ENCODE measurements around the gene SKOR1.

SKOR1 gene

DNA sequence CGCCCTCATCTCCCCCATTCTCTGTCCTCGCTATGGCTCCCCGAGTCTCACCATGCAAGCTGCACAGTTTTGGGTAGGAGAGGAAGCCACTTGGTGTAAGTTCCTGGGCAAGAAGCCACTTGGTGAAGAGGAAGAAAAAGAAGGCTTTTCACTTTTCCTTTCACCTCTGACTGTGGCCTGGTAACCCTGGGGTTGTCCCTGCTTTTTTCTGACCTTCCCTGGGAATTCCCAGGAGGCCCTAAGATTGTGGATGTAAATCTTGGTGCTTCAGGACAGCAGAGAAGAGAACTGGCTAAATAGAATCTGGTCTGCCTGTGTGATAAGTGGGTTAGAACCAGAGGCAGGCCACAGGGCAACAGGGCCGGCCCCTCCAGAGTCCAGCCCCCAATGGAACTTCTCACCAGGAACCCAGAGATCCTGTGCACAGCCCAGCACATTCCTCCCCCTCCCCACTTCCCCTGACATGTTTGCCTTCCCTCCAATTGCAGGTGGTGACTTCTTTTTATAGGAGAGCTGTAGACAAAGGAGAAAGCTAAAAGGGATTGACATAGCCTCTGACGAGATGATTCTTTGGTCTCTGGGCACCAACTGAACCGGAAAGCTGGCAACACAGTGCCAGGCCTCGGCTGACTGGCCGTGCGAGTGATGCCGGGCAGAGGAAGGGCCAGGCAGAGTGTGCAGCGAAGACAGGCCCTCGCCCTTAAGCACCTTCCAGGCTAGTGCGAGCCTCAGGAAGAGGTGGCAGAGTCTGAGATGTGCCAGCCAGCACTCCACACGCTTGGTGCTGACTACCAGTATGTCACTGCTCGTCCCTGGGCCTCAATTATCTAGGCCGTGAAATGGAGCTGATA lies 19.4 kb upstream of the SKOR1 start:
- Mint-ChIP-seq H3K27me3 (no peaks in the 10 kb centered on the region), H3K27ac (no peak overlapping the region), H3K9me3 (no peaks in the 10 kb centered on the region), H3K4me1 (no peaks in the 10 kb centered on the region), H3K36me3 (peaks cover 3% of the 10 kb centered on the region), H3K4me3 (no peak overlapping the region)

DNA sequence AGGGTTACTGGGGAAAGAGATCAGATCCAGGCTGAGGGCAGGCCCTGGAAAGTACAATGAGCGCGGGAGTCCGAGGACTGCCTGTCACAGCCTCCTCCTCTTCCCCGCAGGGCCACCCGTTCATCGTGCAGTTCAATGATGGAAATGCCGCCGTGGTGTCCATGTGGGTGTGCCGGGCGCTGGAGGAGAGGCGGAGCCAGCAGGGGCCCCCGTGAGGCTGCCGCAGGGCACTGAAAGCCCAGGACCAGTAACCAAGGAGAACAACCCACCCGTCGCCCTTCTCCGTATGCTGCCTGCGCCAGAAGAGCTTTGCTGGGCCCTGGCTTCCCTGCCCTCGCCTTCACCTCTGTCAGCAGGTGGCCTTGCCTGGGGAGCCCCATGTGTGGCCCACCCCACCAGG lies 18.8 kb upstream of the SKOR1 start:
- no peaks in the 10 kb centered on the region for H3K27me3 Mint-ChIP-seq
- H3K4me1 Mint-ChIP-seq: no peaks in the 10 kb centered on the region
- no peaks in the 10 kb centered on the region for H3K9me3 Mint-ChIP-seq
- H3K36me3 Mint-ChIP-seq: peaks cover 3% of the 10 kb centered on the region
- no peak overlapping the region for H3K27ac Mint-ChIP-seq
- H3K4me3 Mint-ChIP-seq: no peak overlapping the region

DNA sequence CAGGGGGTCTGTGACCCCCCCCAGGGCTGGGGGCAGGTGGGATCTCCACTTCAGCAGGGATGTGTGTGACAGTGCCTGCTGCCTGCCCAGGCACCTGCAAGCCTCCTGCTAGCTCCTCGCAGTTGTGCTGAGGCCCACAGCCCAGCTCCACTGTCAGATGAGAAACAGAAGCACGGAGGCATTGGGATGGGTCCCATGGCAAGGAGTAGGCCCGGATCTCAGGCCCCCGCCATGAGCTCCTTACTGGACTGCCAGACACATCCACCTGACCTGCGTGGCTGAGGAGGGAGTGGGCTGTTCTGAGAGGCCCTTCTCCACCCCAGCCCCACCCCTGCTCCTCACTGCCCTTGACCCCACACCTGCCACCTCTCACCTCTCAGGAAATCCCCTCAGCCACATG lies 18.2 kb upstream of the SKOR1 start:
- no peaks in the 10 kb centered on the region for H3K9me3 Mint-ChIP-seq
- H3K36me3 Mint-ChIP-seq: peaks cover 3% of the 10 kb centered on the region
- no peaks in the 10 kb centered on the region for H3K27me3 Mint-ChIP-seq
- H3K4me1 Mint-ChIP-seq: no peaks in the 10 kb centered on the region
- H3K27ac Mint-ChIP-seq: no peak overlapping the region
- no peak overlapping the region for H3K4me3 Mint-ChIP-seq

DNA sequence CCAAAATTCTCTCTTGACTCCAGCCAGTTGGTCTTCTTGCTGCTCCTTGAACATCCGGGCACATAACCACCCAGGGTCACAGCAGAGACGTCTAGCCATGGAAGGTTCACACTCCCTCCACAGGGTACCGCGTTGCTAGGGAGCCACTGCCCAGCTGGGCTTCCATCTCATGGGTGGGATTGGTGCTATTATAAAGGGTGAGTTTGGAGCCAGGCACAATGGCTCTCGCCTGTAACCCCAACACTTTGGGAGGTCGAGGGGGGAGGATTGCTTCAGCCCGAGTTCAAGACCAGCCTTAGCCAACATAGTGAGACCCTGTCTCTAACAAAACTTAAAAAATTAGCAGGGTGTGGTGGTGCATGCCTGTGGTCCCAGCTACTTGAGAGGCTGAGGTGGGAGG lies 17.5 kb upstream of the SKOR1 start:
- H3K27ac Mint-ChIP-seq: no peak overlapping the region
- no peaks in the 10 kb centered on the region for H3K9me3 Mint-ChIP-seq
- H3K4me3 Mint-ChIP-seq: no peak overlapping the region
- H3K27me3 Mint-ChIP-seq: no peaks in the 10 kb centered on the region
- peaks cover 3% of the 10 kb centered on the region for H3K36me3 Mint-ChIP-seq
- H3K4me1 Mint-ChIP-seq: no peaks in the 10 kb centered on the region

DNA sequence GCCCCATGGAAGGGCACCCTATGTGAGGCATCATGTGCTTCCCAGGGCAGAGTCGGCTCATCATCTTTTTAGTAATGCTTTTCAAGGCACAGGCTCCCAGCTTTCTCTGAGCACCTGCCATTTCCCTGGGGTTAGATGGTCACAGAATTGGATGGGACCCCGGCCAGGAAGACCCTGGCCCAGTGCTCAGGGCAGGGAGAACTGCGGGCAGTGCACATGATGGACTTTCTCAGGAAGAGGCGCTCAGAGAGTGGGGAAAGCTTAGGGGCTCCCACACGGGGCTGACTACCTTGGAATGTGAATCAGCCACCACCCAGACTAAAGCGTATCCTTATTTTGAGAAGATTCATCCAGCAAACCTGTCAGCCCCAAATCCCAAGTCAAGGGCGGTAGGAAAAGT lies 16.5 kb upstream of the SKOR1 start:
- Mint-ChIP-seq H3K27me3 (no peaks in the 10 kb centered on the region), H3K27ac (no peak overlapping the region), H3K4me1 (no peaks in the 10 kb centered on the region), H3K4me3 (no peak overlapping the region), H3K36me3 (peaks cover 3% of the 10 kb centered on the region), H3K9me3 (no peaks in the 10 kb centered on the region)

DNA sequence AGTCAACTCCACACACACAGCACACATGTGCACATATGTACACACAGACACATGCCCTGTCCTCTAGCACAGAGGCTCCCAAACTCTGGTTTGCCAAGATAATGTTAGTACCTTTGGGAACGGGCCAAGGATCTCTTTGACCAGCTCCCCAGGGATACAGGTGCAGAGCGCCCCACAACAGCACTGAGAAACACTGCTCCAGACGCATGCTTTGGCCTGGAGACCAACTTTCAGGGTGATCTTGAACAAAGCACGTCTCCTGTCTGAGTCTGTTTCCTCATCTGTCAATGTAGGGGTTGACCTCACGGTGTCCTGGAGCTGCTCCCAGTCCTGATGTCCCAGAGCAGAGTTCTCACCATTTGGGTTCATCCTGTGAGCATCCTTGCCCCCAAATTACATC lies 15.9 kb upstream of the SKOR1 start:
- H3K36me3 Mint-ChIP-seq: peaks cover 3% of the 10 kb centered on the region
- no peak overlapping the region for H3K4me3 Mint-ChIP-seq
- H3K9me3 Mint-ChIP-seq: no peaks in the 10 kb centered on the region
- no peaks in the 10 kb centered on the region for H3K27me3 Mint-ChIP-seq
- H3K27ac Mint-ChIP-seq: no peak overlapping the region
- H3K4me1 Mint-ChIP-seq: no peaks in the 10 kb centered on the region

DNA sequence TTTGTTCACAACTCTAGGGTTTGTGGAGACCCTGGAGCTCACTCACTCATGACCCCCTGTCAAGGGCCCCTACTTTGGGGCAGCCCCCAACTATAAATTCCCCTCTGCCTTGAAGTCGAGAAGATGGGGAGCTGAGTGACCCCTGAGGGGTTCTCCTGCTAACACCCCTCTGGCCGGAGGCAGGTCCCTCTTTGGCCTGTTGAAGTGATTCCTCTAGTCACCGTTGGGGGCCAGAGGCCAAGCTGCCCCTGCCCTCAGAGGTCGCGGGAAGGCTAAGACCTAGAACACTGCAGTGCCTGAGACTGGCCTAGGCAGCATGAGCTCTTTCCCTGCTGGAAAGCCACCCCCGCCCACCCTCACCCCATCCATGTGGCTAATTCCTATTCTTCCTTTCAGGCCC lies 15.4 kb upstream of the SKOR1 start:
- Mint-ChIP-seq H3K4me3 (no peak overlapping the region), H3K27me3 (no peaks in the 10 kb centered on the region), H3K9me3 (no peaks in the 10 kb centered on the region), H3K4me1 (no peaks in the 10 kb centered on the region), H3K27ac (no peak overlapping the region), H3K36me3 (peaks cover 3% of the 10 kb centered on the region)

DNA sequence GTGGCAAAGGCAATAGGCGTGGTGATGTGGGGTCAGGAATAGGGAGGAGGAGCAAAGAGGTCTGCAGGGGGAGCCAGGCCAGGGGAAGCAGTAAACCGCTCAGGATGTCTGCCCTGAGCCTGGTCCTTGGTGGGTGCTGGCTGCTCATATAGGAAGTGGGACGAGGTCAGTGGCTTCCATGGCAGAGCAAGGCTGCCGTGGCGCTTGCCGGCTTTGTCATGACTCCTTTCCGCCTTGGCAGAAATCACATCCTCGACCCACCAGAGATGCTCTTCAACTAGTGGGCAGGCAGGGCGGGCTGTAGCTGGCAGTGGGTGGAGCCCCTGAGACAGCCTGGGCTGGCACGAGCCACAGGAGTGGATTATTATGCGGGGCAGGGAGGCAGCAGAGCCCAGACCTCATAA lies 13.1 kb upstream of the SKOR1 start:
- Mint-ChIP-seq H3K4me1 (no peaks in the 10 kb centered on the region), H3K9me3 (no peaks in the 10 kb centered on the region), H3K36me3 (peaks cover 8% of the 10 kb centered on the region), H3K4me3 (no peak overlapping the region), H3K27ac (no peak overlapping the region), H3K27me3 (peaks cover 8% of the 10 kb centered on the region)

DNA sequence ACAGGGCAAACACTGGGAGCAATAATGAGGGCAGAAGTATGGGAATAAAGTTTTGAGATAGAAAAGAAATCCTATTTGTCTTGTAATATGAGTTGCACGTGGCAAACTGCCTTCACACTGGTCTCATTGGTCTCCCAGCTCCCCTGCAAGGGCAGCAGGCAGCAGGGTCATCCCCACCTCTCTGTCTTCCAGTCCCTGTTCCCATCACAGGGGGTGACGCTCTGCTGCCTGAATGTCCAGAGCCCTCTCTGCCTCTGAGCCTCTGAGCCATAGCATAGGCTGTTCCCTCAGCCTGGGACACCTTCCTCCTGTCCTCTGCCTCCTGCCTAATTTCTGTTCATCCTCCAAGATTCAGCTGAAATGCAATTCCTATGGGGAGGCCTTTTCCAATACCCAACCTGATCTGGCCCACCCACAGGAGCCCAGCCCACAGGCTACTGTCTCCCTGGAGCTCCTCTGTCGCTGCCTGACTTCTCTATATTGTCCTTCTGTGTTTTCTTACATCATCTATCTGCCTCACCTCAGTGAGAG lies 12.1 kb upstream of the SKOR1 start:
- no peaks in the 10 kb centered on the region for H3K4me1 Mint-ChIP-seq
- no peak overlapping the region for H3K27ac Mint-ChIP-seq
- no peak overlapping the region for H3K4me3 Mint-ChIP-seq
- H3K36me3 Mint-ChIP-seq: peaks cover 8% of the 10 kb centered on the region
- H3K27me3 Mint-ChIP-seq: peaks cover 11% of the 10 kb centered on the region
- H3K9me3 Mint-ChIP-seq: no peaks in the 10 kb centered on the region

DNA sequence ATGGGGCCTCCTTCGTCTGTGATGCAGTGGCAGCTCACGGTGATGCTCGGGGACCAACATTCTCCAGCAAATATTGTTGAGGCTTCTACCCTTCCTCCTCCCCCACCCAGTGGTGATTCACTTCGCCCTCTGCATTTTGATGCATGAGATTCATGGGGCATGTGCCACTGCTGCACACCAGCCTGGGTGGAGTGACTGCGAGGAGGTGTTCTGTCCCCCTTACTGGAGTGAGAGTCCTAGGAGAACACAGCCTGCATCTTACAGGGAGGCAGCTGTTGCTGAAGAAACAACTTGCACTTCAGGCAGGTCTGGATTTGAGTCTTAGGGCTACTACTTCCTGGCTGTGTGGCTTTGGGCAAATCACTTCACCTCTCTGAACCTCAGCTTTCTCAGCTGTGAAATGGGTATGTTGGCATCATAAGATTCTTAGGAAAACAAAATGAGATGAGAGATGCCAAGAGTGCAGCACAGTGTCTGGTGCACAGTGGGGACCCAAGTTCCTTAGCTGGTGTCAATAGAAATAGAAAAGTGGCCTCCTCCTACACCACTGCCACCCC lies 10.2 kb upstream of the SKOR1 start:
- Mint-ChIP-seq H3K4me1 (no peaks in the 10 kb centered on the region), H3K36me3 (peaks cover 5% of the 10 kb centered on the region), H3K9me3 (no peaks in the 10 kb centered on the region), H3K4me3 (no peak overlapping the region), H3K27me3 (peaks cover 21% of the 10 kb centered on the region), H3K27ac (no peak overlapping the region)

DNA sequence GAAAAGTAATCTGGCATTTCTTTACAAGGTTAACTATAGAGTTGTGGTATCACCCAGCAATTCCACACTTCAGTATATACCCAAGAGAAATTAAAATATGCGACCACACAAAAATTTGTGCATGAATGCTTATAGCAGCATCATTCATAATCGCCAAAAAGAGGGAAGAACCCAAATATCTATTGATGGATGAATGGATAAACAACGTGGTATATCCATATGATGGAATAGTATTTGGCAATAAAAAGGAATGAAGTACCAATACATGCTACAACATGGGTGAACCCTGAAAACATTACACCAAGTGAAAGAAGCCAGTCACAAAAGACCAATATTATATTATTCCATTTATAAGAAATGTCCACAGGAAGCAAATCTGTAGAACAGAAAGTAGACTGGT lies 8.6 kb upstream of the SKOR1 start:
- Mint-ChIP-seq H3K4me3 (no peak overlapping the region), H3K27ac (no peak overlapping the region), H3K4me1 (peaks cover 4% of the 10 kb centered on the region), H3K9me3 (no peaks in the 10 kb centered on the region), H3K36me3 (peaks cover 5% of the 10 kb centered on the region), H3K27me3 (peaks cover 34% of the 10 kb centered on the region)

DNA sequence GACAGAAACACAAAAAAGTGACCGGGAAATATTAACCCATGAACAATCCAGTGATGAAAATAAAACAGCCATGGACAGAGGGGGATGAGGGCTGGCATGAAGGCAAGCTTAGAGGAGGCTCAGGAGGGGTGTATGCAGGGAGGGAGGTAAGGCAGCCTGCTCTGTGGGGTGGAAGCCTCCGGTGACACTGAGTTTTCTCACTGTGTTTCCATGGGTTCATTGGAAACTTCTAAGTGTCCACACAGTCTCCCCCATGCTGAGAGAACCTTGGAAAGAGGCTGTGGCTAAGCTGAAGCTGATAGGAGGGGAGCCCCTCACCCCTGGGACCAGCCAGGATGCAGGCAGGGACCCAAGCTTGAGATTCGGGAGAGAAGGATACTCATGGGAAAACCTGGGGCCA lies 6.8 kb upstream of the SKOR1 start:
- no peaks in the 10 kb centered on the region for H3K9me3 Mint-ChIP-seq
- peaks cover 6% of the 10 kb centered on the region for H3K36me3 Mint-ChIP-seq
- no peak overlapping the region for H3K4me3 Mint-ChIP-seq
- H3K4me1 Mint-ChIP-seq: peaks cover 17% of the 10 kb centered on the region
- H3K27me3 Mint-ChIP-seq: peaks cover 44% of the 10 kb centered on the region
- no peak overlapping the region for H3K27ac Mint-ChIP-seq

DNA sequence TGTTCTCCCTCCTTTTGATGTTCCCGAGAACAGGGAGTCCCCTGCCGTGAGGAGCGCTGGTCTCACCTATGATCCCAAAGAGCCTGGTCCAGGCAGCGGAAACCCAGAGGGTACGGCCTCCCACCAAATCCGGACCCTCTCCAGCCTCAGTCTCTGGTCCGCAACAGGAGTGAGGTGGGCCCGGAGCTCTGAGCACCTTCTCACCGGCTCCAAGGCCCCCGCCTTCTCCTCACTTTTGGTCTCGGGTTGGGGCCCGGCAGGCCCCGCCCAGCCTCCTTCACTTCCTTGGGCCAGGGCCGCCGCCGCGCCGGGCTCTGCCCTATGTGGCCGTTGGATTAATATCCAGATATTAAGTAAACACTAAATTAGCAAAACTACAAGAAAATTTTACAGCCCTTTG lies 5.7 kb upstream of the SKOR1 start:
- H3K27me3 Mint-ChIP-seq: peaks cover 54% of the 10 kb centered on the region
- peaks cover 6% of the 10 kb centered on the region for H3K36me3 Mint-ChIP-seq
- H3K27ac Mint-ChIP-seq: no peak overlapping the region
- no peaks in the 10 kb centered on the region for H3K9me3 Mint-ChIP-seq
- no peak overlapping the region for H3K4me3 Mint-ChIP-seq
- peaks cover 26% of the 10 kb centered on the region for H3K4me1 Mint-ChIP-seq

DNA sequence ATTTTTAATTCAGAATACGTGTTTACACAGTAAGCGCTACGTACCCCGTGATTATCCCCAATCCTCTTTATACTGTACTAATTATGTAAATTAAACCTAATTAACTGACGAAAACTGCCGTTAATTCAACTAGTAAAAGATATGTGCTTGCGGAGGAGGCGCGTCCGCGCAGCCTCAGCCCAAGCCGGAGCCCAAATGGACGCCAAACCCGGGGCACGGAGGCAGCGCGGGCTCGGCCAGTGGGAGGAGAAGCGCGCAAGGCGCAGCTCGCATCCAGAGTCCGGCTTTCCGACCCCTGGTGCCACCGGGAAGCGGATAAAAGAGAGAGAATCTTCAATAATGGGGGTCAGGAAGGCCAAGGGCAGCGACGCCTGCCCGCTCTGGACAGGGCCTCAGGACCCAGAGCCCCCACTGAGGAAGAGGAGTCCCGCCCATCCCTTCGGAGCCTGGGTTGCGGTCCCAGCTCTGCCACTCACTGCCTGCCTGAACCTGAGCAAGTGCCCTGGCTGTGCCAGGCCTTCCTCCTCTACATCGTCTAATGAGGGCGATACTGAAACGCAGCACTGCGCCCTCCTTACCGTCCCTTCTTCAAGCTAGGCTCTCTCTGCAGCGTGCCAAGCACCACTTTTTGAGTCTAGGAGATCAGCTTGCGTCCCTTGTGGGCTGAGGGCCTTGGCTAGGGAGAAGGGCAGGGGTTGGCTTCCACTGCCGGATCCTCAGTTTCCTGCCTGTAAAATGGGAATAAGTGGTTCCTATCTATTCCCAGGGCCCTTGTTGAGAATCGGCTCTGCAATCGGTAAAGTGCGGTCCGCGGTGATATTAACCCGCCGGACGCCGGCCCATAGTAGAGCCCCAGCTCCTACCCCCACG lies 5.0 kb upstream of the SKOR1 start:
- Mint-ChIP-seq H3K9me3 (no peaks in the 10 kb centered on the region), H3K36me3 (peaks cover 6% of the 10 kb centered on the region), H3K27ac (peak overlapping the region; percentile 79), H3K27me3 (peaks cover 57% of the 10 kb centered on the region), H3K4me3 (no peak overlapping the region), H3K4me1 (peaks cover 26% of the 10 kb centered on the region)

DNA sequence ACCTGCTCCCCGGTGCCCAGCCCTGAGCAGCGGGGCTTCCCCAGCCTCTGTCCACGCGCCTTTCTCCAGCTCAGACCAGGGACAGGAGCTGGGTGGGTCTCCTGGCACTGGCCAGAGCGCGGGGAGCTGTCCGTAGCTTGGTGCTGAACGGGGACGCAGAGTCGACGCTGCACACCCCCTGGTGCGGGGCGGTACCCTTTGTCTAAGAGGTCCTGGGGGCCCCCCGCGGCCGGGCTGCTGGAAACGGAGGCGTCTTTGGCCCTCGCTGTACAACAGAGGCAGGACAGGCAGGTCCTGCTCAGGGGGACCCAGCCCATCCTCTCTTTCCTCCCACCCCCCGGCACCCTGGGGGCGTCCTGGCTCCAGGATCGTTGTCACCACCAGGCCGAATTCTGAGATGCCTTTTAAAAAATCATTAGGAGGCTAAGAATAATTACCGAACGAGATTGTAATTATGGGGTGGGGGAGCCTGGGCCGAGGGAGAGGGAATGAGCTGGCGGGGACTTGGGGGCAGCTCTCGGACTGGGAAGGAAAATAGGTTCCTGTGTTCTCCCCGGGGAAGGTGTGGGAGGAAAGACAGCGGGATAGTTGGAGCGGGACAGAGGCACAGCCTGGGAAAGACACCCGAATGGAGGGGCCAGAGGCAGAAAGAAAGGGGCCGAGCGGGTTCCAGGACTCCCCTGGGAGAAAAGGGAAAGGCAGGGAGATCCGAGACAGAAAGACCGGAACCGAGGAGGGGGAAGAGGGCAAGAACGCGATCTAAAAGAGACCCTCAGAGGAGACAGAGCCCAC lies 4.1 kb upstream of the SKOR1 start:
- no peaks in the 10 kb centered on the region for H3K9me3 Mint-ChIP-seq
- peaks cover 34% of the 10 kb centered on the region for H3K4me1 Mint-ChIP-seq
- H3K27ac Mint-ChIP-seq: no peak overlapping the region
- H3K27me3 Mint-ChIP-seq: peaks cover 66% of the 10 kb centered on the region
- peaks cover 3% of the 10 kb centered on the region for H3K36me3 Mint-ChIP-seq
- peak overlapping the region; percentile 51 for H3K4me3 Mint-ChIP-seq

Data from activated naive CD4-positive, alpha-beta T cell treated with anti-CD3 and anti-CD28 coated beads, Interleukin-2, amount 50 U/mL, for 24 hours (primary cell).